Activated CD4-positive, alpha-beta T cell treated with anti-CD3 and anti-CD28 coated beads, Interleukin-10, Interleukin-2, amounts not matched to agents 100 ng/mL and 50 ng/mL, durations not matched to agents 16 hours and 8 hours (primary cell): Measurements from ENCODE around the gene PPP2CA.
A peak's percentile ranks its signal among the peaks of the same experiment; 100 is the strongest.
"Not testable (repeated sequence)": the region's sequence is repeated elsewhere in the genome, so short reads cannot be mapped to it uniquely, and the experiment has no call there.

ENCODE experiments used
- DNase-seq: peaks from one replicate; pipeline ENCODE4 v3.0.0-alpha.2; 2020

PPP2CA gene

GRCh38 chr5:134188092-134188491 lies 37.8 kb downstream of the PPP2CA start:
- DNase-seq = no peak

DNA sequence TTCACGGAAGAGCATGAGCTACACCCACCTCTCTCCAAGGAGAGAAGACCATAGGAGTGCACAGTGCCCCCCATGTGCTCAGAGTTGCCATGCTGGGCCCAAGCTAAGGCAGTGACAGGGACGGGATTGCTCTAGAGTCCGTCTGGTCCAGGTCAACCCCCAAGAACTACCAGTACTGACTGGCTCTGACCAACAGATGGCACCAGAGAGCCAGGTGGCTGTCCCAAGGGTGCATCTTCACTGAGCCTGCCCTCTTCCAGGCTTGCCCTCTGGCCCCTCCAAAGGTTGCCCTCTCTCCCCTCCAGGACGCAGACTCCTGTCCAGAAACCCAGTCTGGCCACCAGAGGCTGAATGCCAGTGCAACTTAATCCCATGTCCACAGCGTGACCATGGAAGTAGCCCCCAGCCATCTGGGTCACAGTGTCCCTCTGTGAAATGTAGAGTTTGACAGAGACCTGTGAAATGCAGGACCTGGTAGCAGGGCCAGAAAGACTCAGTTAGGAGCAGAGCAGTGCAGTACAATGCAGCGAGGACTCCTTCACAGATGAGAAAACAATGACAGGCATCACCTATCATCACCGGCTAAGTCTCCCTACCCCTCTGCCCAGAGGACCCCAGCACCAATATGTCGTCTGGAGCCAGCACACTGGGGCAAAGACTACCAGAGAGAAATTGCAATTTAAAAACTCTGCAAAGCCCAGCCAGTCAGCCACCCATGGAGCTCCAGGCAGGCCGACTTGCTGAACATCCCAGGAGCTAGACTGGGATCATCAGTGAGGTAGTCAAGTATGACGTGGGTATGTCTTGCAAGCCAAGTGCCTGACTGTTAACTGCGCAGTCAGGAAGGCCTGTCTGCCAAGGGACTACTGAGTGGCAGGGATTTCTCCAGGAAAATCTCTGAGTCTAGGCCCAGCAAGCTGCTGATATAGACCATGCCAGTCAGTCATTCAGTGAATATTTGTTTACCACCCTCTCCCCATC lies 41.4 kb downstream of the PPP2CA start:
- peak; percentile 85 for DNase-seq

GRCh38 chr5:134183481-134183880 lies 42.4 kb downstream of the PPP2CA start:
- DNase-seq = no peak

- DNase-seq = no peak
Measured at GRCh38 chr5:134178096-134178419, 47.8 kb downstream of the PPP2CA start.

- no peak for DNase-seq
Measured at GRCh38 chr5:134177369-134178095, 48.3 kb downstream of the PPP2CA start.

- peak; percentile 90 for DNase-seq
Measured at GRCh38 chr5:134176511-134177368, 49.1 kb downstream of the PPP2CA start, which contains the start of gene SKP1. Gene SKP1, minus strand, starts transcription at chr5:134176950. Its CDS starts 2,928 bp downstream, at chr5:134174022.

GRCh38 chr5:134175921-134176510 lies 49.9 kb downstream of the PPP2CA start:
- peak; percentile 38 for DNase-seq

DNA sequence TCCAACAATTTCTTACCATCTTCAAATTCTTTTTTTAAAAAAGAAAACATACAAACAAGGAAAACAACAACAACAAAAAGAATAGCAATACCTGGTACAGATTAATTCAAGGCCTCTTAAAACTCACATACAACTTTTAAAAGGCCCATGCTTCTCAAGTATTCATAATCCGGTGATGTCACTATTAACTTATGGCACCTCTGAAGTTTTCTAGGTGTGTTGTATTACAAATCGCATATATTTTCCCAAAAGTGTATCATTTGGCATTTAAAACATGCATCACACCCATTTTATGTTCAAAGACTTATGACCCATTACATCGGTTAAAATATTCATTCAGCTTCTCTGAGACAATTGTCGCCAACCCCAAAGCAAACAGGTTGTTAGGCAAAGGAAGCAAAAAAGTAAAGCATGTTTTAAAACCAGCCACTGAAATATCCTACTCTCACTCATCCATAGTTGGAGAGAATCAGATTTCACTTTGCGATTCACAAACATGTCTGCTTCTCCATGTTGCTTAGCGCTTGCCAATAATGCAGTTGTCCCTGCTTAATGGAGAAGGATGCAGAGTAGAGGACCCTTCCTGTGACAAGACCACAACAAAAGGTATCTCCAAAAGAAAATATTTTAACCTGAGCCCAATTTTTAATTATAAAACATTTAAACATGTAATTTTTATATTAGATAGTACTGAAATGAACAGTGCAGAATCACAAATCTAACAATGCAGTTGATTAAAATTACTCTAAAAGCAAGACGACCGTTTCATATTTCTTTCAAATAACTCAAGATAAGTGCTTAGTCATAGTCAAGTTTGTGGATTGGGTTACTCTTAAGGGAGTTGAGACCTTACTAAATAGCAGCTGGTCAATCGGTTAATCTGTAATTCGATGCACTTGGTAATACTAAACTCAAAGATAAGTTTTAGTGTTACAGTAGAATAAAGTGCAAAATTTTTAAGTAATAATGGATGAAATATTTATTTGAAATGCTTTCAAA lies 50.7 kb downstream of the PPP2CA start:
- DNase-seq = peak; percentile 32

GRCh38 chr5:134171972-134172371 lies 53.9 kb downstream of the PPP2CA start:
- DNase-seq = no peak

DNA sequence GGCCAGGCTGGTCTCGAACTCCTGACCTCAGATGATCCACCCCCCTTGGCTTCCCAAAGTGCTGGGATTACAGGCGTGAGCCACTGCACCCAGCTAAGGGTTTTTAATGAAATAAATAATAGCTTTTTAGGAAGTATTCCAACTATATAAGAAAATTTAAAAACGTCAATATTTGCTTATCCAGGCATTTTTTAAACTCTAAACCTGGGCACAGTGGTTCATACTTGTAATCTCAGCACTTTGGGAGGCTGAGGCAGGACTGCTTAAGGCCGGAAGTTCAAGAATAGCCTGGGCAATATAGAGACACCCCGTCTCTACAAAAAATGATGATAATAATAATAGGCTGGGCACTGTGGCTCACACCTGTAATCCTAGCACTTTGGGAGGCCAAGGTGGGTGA lies 63.3 kb downstream of the PPP2CA start:
- DNase-seq = no peak

GRCh38 chr5:134161513-134162395 lies 64.1 kb downstream of the PPP2CA start:
- no peak for DNase-seq

- DNase-seq = no peak
Measured at GRCh38 chr5:134153657-134154056, 72.2 kb downstream of the PPP2CA start.

DNA sequence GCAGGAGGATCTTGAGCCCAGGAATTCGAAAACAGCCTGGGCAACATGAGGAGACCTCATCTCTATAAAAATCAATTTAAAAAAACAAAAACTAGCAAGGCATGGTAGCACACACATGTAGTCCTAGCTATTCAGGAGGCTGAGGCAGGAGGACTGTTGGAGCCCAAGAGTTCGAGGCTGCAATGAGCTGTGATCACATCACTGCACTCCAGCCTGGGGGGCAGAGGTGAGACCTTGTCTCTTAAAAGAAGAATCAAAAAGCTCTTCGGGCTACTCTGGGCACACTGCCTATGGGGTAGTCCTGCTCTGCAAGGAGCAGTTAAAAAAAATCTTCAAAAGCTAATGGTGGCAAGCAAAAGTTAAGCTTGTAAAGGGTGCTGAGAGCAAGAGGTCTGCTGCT lies 72.6 kb downstream of the PPP2CA start:
- no peak for DNase-seq

DNA sequence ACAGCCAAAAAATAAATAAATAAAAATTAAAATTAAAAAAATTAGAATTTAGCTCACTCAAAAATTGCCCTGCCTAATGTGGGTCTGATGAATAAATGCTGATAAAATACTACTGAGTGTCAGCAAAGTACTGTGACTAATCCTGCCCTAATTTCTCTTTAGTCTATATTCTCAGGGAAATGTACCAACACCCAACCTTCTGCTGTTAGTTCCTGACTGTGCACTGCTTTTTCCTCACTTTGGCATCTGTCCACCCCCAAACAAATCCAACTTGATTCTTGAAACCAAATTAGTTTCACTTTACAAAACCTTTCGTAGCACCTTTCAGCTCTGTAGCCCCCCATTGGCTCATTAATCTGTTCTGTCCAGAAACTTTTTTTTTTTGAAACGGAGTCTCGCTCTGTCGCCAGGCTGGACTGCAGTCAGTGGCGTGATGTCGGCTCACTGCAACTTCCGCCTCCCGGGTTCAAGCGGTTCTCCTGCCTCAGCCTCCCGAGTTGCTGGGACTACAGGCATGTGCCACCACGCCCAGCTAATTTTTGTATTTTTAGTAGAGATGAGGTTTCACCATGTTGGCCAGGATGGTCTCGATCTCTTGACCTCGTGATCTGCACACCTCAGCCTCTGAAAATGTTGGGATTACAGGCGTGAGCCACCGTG lies 73.6 kb downstream of the PPP2CA start:
- not testable (repeated sequence) for DNase-seq

DNA sequence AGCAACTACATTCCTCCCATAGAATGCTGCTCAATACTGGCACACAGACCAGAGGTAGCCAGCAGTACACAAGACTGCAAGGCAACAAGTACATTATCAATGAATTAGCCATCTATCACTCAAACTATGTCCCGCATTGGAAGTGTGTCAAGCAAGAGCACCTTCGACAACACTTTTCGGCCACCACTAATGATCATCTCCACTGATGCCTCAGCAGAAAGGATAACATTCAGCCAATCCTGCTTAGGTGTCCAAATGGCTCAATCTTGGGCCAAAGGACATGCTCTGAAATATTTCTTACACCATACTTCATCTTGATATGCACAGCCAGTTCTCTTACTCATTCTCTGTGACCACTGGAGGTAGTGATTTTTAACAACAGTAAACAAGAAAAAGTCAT lies 74.2 kb downstream of the PPP2CA start:
- DNase-seq = no peak

GRCh38 chr5:134149571-134150303 lies 76.1 kb downstream of the PPP2CA start:
- no peak for DNase-seq

DNA sequence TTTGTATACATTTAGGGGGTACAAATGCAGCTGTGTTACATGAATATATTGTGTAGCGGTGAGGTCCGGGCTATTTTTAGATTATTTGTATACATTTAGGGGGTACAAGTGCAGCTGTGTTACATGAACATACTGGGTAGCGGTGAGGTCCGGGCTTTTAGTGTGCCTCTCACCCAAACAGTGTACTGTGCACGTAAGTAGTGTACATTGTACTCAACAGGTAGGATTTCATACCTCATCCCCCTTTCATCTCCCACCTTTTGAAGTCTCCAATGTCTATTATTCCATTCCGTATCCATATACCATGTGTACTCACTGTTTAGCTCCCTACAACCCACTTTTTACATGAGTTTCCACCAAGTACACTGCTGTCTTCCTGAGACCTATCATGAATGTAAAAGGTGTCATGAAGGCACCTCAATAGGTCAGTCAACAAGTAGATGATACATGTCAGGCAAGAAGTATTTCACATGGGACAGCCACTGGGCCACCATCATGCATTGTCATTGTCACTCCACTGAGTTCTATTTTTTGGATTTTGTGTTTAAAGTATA lies 76.8 kb downstream of the PPP2CA start:
- DNase-seq = no peak

DNA sequence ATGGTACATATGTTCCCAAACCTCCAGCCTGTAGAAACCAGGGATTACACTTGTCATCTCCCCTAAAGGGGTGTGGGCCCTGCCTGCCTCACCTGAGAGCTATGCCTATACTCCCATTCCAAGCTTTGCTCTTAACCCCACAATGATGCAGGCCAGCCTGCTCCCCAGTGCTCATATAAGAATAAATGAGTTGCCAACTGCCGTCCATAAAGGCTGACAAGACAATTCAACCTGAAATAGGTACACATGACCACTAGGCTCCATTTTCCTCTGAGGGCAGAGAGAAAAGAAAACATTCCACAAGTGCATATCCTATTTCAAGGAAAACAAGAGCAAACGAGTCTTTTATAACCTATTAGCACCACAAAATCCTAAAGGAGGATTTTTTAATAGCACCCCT lies 77.6 kb downstream of the PPP2CA start:
- no peak for DNase-seq
